Upper lobe of right lung (tissue), 1 donor: ENCODE data around the gene UTF1. TPM values are rescaled to one million over a fixed set of nuclear protein-coding genes. Genes with fewer than 3 reads are reported as not detected.

ENCODE experiments used
- ATAC-seq: fragments of 200-7000 bp; cut with Tn5 transposase; one replicate; pipeline ENCODE4 v1.9.1; 2020; ENCODE audit warnings: mild to moderate bottlenecking, moderate library complexity
- DNase-seq: peaks from one replicate; pipeline ENCODE4 v3.0.0-alpha.2; 2020
- H3K27ac ChIP-seq: fragments of 200-600 bp; one replicate; pipeline ENCODE4 v1.8.0; 2022
- H3K27me3 ChIP-seq: fragments of 200-600 bp; one replicate; pipeline ENCODE4 v1.8.0; 2022; ENCODE audit warnings: mild to moderate bottlenecking
- H3K36me3 ChIP-seq: fragments of 200-600 bp; one replicate; pipeline ENCODE4 v1.8.0; 2022
- H3K4me1 ChIP-seq: fragments of 200-600 bp; one replicate; pipeline ENCODE4 v1.8.0; 2022
- H3K4me3 ChIP-seq: fragments of 200-600 bp; one replicate; pipeline ENCODE4 v1.8.0; 2022; ENCODE audit warnings: mild to moderate bottlenecking
- H3K9me3 ChIP-seq: fragments of 200-600 bp; one replicate; pipeline ENCODE4 v1.8.0; 2022
- intact Hi-C: fragments of 100-400 bp; cut with DNase I; formaldehyde crosslinking; loops from one replicate; pipeline ENCODE4 v1.11.0; 2022
- total RNA-seq: library from RNA; stranded (reverse); fragmentation: NEBNext Ultra II Directional; extraction: Animal tissue kit (Norgen Biotek cat#: 25700); gene quantifications from one replicate; pipeline ENCODE4 v1.2.1, GENCODE V29; 2021
- TF ChIP-seq, protein P1 (sequence below): fragments of 200-600 bp; IDR thresholded peaks from one replicate; pipeline ENCODE4 v1.8.0; 2022; ENCODE audit warnings: antibody characterized with exemption
- donor health status: DM: no; HTN: yes; CAD: no; lungs with severe emphysema.

The UTF1 gene
- total RNA-seq, 1 donor from 2014 or later = not detected

- no peak for ATAC-seq
- H3K27me3 ChIP-seq = no peaks in the 10 kb centered on the region
- no peak for DNase-seq
- H3K4me3 ChIP-seq = no peak overlapping the region
- no peaks in the 10 kb centered on the region for H3K9me3 ChIP-seq
- no peaks in the 10 kb centered on the region for H3K36me3 ChIP-seq
- no peak overlapping the region for H3K27ac ChIP-seq
- H3K4me1 ChIP-seq = no peaks in the 10 kb centered on the region
- intact Hi-C loops = no loop called here
- TF ChIP-seq, protein P1, sequence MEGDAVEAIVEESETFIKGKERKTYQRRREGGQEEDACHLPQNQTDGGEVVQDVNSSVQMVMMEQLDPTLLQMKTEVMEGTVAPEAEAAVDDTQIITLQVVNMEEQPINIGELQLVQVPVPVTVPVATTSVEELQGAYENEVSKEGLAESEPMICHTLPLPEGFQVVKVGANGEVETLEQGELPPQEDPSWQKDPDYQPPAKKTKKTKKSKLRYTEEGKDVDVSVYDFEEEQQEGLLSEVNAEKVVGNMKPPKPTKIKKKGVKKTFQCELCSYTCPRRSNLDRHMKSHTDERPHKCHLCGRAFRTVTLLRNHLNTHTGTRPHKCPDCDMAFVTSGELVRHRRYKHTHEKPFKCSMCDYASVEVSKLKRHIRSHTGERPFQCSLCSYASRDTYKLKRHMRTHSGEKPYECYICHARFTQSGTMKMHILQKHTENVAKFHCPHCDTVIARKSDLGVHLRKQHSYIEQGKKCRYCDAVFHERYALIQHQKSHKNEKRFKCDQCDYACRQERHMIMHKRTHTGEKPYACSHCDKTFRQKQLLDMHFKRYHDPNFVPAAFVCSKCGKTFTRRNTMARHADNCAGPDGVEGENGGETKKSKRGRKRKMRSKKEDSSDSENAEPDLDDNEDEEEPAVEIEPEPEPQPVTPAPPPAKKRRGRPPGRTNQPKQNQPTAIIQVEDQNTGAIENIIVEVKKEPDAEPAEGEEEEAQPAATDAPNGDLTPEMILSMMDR = no peak
These were observed 25.6 kb upstream of the UTF1 start for GRCh38 chr10:133204226-133205015.

- no peak for ATAC-seq
- intact Hi-C loops = no loop called here
- Histone ChIP-seq H3K9me3 (no peaks in the 10 kb centered on the region), H3K36me3 (no peaks in the 10 kb centered on the region), H3K27ac (no peak overlapping the region), H3K4me1 (no peaks in the 10 kb centered on the region), H3K27me3 (no peaks in the 10 kb centered on the region), H3K4me3 (no peak overlapping the region)
- no peak for DNase-seq
- TF ChIP-seq, protein P1 = no peak
These were observed 24.9 kb upstream of the UTF1 start for GRCh38 chr10:133205146-133205545.

DNA sequence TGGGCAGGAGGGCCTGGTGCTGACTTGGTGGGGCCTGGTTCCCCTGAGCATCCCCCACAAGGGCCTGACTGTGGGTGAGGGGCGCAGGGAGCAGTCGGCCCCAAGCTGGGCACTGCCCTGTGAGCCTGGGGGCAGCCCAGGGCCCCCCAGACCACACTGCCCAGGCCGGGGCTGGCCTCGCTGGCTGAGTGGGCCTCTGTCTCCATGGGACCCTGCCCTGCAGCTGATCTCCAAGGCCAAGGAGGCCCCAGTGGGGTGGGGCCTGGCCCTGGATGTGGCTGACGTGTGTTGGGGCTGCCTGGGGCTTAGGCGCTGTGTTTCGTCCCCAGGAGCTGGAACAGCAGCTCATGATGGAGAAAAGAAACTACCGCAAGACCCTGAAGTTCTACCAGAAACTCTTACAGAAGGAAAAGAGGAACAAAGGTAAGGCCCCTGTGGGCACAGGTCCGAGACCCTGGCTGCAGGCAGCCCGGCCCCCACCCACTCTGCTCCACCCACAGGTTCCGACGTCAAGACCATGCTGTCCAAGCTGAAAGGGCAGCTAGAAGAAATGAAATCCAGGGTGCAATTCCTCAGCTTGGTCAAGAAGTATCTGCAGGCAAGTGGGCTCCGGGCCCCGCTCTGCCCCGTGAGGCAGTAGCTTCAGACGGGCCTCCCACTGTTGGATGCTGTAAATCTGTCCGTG lies 23.5 kb upstream of the UTF1 start:
- TF ChIP-seq, protein P1 = no peak
- no peaks in the 10 kb centered on the region for H3K9me3 ChIP-seq
- intact Hi-C loops = no loop called here
- no peak overlapping the region for H3K4me3 ChIP-seq
- H3K4me1 ChIP-seq = no peaks in the 10 kb centered on the region
- DNase-seq (no peak), ATAC-seq (no peak)
- H3K27ac ChIP-seq = no peak overlapping the region
- no peaks in the 10 kb centered on the region for H3K36me3 ChIP-seq
- H3K27me3 ChIP-seq = no peaks in the 10 kb centered on the region

DNA sequence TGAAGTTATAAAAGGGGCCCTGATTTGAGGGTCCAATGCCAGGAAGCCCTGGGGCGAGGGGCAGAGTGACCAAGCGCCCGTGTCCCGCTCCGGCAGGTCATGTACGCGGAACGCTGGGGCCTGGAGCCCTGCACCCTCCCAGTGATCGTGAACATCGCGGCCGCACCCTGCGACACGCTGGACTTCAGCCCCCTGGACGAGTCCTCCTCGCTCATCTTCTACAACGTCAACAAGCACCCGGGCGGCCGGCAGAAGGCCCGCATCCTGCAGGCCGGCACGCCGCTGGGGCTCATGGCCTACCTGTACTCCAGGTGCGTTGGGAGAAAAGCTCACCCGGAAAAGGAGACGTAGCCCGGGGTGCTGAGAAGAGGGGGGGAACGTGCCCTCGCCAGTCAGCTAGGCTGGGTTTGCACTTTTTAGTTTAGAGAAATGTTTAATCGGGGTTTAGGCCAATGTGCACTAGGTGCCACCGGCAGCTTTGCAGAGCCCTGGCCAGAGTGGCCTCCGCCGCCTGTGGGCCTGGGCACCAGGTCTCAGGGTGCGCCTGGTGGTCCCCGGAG lies 22.9 kb upstream of the UTF1 start:
- TF ChIP-seq, protein P1 = no peak
- Histone ChIP-seq H3K27me3 (no peaks in the 10 kb centered on the region), H3K4me3 (no peak overlapping the region), H3K27ac (no peak overlapping the region), H3K36me3 (no peaks in the 10 kb centered on the region), H3K9me3 (no peaks in the 10 kb centered on the region), H3K4me1 (no peaks in the 10 kb centered on the region)
- ATAC-seq (no peak), DNase-seq (no peak)
- intact Hi-C loops = no loop called here

GRCh38 chr10:133207627-133208026 lies 22.4 kb upstream of the UTF1 start:
- Histone ChIP-seq H3K27me3 (no peaks in the 10 kb centered on the region), H3K27ac (no peak overlapping the region), H3K4me1 (no peaks in the 10 kb centered on the region), H3K9me3 (no peaks in the 10 kb centered on the region), H3K36me3 (no peaks in the 10 kb centered on the region), H3K4me3 (no peak overlapping the region)
- intact Hi-C loops = no loop called here
- ATAC-seq = no peak
- TF ChIP-seq, protein P1 = no peak
- DNase-seq = no peak
